Right renal cortex interstitium (tissue), 3 donors: Measurements from ENCODE around the gene MYO15B. TPM values are rescaled to one million over a fixed set of nuclear protein-coding genes. Genes with fewer than 3 reads are reported as not detected.
"Not testable (repeated sequence)": the region's sequence is repeated elsewhere in the genome, so short reads cannot be mapped to it uniquely, and the experiment has no call there.

Source experiments
- DNase-seq, 3 donors: peaks; one replicate each; pipeline ENCODE4 v3.0.0-alpha.2; 2013; ENCODE audit warnings: low read depth in 3 of 3, low spot score in 2 of 3
- polyA plus RNA-seq, 3 donors: library from polyadenylated mRNA; unstranded; fragments of 120-200 nt; gene quantifications; one replicate each; pipeline ENCODE4 v1.2.1, GENCODE V29; 2013; ENCODE audit not compliant: insufficient read length in 3 of 3

MYO15B gene
- polyA plus RNA-seq, 3 donors = 78.7 to 127 (median 88.6) TPM

DNA sequence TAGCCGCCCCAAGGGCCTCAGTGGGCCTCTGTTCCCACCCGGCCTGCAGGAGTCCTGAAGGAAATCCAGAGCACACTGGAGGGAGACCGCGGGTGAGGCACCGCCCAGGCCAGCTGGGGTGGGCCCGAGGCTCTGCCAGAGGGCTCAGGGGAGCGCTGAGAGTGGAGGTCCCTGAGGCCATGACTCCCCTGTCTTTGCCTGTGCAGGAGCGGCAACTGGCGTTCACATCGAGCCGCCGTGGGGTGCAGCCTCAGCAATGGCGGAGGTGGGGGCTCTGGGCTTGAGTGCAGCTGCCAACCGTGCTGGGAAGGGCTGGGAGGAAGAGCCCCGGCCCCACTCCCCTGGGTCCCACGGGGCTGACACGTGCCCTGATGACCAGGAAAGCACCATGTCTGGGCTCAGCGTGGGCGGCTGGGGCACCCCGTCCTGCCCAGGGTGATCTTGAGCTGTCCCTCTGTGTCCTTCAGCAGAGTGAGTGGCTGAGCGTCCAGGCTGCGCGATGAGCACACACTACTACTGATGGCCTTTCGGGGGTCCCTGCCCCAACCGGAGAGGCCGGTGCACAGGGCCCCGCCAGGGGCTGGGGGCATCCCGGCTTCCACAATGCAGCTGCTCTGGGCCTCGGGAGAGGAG lies 13.1 kb upstream of the MYO15B start:
- DNase-seq = no peak

- DNase-seq = no peak
Observed at GRCh38 chr17:75575197-75575596, 12.4 kb upstream of the MYO15B start.

- no peak for DNase-seq
Observed at GRCh38 chr17:75575728-75576127, 11.9 kb upstream of the MYO15B start.

GRCh38 chr17:75576661-75577060 lies 10.9 kb upstream of the MYO15B start:
- no peak for DNase-seq

- not testable (repeated sequence) for DNase-seq
Observed at GRCh38 chr17:75581121-75581725, 6.4 kb upstream of the MYO15B start.

DNA sequence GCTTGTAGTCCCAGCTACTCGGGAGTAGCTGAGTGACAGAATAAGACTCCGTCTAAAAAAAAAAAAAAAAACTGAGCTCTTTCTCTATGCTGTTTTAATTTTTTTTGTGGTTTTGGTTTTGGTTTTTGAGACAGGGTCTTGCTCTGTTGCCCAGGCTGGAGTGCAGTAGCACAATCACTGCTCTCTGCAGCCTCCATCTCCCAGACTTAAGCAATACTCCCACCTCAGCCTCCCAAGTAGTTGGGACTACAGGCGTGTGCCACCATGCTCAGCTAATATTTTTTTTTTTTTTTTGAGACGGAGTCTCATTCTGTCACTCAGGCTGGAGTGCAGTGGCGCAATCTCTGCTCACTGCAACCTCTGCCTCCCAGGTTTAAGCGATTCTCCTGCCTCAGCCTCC lies 4.4 kb upstream of the MYO15B start:
- not testable (repeated sequence) for DNase-seq

DNA sequence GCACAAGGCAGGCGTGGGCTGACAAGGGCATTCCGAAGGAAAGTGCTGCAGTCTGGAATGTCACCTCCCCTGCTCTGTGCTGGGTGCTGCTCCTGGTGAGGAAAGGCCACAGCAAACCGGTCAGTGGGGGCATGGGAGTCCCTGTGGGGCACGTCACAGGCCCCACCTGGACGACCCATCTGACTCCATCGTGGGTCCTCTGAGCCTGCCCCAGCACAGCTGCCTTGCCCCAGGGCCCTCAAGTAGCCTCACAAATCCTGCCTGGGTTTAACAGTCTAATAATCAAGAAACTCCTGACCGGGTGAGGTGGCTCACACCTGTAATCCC lies 2.8 kb upstream of the MYO15B start:
- DNase-seq = no peak

DNA sequence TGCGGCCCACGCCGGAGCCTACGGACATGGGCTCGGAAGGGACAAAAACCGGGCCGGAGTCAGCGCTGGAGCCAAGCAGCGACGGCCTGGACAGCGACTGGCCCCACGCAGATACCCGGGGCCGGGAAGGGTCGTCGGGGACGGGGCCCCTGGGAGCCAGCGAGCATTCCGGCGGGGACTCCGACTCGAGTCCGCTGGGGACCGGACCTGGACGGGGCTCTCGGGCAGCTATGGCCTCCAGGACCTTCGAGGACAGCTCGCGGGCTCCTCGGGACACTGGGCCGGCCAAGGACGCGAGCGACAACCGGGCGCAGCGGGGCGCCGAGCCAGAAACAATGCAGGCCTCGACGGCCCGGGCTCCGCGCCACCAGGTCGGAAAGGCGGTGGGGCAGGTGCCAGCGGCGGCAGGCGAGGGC lies 1.0 kb downstream of the MYO15B start:
- peak in 1 of 3 donors; percentile 17 for DNase-seq

DNA sequence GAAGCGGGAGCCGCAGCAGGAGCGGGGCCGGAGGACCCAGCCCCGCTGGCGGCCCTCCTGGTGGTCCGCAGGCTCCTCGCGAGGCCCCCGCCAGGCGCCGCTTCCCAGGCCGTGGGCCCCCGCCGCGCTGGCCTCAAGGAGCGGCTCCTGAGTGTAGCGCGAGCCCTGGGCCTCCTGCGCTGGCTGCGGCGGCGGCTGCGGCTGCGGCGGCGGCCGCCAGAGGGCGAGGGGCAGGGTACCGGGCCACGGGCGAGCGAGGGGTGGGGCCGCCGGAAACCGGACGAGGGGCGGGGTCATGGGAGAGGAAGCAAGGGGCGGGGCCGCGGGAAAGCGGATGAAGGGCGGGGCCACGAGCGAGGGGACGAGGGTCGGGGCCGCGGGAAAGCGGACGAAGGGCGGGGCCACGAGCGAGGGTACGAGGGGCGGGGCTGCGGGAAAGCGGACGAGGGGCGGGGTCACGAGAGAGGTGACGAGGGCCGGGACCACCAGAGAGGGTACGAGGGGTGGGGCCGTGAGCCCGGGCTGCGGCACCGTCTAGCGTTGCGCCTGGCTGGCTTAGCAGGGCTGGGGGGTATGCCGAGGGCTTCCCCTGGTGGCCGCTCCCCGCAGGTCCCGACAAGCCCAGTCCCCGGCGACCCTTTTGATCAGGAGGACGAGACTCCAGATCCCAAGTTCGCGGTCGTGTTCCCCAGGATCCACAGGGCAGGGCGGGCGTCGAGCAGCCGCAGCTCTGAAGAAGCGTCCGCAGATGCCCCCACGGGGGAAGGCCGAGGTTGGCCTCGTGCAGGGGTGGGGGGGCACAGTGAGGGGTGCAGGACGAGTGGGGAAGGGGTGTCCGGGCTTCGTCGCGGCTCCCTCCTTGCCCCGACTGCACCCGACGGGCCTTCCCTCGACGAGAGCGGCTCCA lies 1.7 kb downstream of the MYO15B start:
- DNase-seq = peak in 2 of 3 donors; percentile 84 to 87

DNA sequence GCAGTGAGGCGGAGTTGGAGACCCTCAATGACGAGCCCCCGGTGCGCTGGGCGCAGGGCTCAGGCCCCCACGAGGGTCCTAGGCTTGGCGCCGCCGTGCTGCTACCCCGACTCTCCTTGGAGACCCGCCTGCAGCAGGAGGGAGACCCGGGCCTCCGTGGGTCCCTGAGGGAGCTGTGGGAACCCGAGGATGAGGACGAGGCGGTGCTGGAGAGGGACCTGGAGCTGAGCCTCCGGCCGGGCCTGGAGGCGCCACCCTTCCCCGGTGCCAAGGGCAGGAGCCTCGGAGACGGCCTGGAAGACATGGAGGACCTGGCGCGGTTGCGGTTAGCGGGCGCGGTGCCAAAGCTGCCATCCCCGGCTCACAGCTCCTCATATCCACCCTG lies 2.3 kb downstream of the MYO15B start:
- DNase-seq = no peak

GRCh38 chr17:75590314-75590761 lies 2.7 kb downstream of the MYO15B start:
- no peak for DNase-seq

DNA sequence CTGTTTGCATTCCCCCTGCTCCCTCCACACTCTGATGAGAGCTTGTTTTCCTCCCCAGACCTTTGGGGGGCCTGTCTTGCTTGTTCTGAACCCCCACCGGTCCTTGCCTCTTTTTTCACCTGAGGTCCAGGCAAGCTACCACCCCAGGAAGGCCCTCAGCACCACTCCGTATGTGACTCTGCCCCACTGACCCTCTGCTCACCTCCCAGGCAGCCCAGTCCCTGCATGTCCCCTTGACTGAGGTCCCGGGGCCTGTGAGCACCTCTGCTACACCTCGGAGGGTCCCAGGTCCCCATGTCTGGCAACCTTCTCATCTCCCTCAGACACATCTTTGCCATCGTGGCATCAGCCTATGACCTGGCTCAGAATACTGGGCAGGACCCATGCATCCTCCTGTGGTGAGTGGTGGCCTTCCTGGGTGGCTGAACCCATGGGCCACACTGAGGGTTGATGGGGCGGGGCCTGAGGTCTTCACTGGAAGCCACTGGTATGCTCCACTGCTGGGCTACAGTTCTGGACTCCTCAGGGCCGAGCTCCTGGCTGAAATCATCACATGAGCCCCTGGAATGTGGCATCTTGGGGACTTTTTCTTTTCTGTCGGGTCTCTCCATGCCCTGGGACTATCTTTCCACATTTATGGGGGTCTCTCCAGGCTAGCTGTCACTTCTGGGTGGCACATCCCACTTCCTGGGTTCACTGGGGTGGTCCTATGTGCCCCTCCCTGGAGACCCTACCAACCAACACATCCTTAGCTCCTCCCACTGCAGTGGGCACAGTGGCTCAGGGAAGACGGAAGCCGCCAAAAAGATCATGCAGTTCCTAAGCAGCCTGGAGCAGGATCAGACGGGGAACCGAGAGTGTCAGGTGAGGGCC lies 3.5 kb downstream of the MYO15B start:
- DNase-seq = no peak

DNA sequence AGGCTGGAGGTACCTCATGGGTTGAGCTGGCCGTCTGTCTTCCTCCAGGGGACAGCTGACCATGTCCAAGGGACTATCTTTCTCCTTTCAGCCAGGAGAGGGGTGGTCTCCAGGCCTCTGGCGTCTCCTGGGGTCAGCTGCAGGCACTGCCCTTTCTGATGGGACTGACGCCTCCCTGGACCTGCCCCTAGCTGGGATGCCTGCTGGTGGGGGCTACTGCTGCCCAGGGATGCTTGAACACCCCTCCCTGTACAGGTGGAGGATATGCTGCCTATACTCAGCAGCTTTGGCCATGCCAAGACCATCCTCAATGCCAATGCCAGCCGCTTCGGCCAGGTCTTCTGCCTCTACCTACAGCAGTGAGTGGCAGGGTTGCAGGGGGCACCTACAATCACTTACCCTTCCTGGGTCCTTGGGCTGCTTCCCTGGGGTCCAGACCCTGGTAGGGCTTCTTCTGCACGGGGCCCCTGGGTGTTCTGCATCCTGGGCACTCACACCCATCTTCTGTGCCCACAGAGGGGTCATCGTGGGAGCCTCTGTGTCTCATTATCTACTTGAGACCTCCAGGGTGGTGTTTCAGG lies 4.2 kb downstream of the MYO15B start:
- DNase-seq = no peak

DNA sequence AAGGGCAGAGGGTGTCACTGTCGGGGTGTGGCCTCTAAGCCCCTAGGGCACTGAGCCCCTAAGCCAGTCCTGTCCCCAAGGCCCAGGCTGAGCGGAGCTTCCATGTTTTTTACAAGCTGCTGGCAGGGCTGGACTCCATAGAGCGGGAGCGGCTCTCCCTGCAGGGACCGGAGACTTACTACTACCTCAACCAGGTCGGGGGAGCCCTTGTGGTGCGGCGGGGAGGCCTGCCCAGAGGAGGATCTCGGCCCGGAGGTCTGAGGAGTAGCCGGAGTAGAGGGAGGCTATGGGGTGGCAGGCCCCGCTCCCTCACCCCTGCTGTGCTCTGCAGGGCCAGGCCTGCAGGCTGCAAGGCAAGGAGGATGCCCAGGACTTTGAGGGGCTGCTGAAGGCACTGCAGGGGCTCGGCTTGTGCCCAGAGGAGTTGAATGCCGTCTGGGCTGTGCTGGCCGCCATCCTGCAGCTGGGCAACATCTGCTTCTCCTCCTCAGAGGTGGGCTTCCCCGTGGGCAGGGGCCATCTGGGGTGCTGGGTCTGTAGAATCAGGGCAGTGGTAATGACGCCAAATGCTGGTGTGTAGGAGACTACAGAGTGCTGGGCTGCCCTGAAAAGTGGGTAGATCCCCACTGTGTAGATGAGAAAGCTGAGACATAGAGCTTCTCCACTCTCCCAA lies 4.9 kb downstream of the MYO15B start:
- DNase-seq = no peak

GRCh38 chr17:75593430-75593829 lies 5.8 kb downstream of the MYO15B start:
- DNase-seq = not testable (repeated sequence)

- no peak for DNase-seq
Observed at GRCh38 chr17:75594499-75595283, 7.1 kb downstream of the MYO15B start.

DNA sequence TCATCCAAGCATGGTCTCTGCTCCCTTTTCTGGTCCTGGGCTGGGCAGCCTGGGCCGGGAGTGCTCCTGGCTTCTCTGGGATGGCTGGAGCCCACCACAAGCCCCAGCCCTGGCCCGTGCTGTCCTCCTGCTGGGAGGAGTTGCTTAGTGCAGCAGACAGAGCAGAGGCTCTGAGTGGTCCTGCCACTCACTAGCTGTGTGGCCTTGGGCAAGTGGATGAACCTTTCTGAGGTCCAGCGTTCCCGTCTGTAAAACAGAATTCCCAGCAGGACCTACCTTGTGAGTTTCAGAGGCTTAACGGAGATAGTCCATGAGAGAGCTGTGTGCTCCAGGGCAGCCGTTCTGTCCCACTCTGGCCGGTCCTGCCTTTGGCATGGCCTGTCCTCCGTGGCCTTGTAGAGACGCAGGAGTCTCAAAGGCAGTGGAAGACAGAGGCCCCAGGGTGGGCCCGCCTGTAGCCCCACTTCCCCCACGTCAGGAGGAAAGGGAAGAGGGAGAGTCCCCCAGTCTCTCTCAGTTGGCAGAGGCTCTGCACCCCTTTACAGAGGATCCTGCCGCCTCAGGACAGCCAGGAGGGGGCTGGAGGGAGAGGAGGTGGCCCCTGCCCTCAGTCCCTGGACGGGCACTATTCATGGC lies 7.8 kb downstream of the MYO15B start:
- no peak for DNase-seq

- DNase-seq = no peak
Observed at GRCh38 chr17:75595920-75596313, 8.3 kb downstream of the MYO15B start.
